GM12878 (cell line): ENCODE results near the gene SAMD15. TPM values are rescaled to one million over a fixed set of nuclear protein-coding genes. Genes with fewer than 3 reads are reported as not detected.

Experiments used
- ATAC-seq: fragments of 200-7000 bp; cut with Tn5 transposase; 3 replicates; pipeline ENCODE4 v1.9.1; 2020; ENCODE audit warnings: mild to moderate bottlenecking, moderate library complexity
- BruUV-seq: library from RNA; stranded (reverse); fragments of 400-500 nt; replicated peaks from 2 replicates; lab custom pipeline; 2021; lab: Mats Ljungman, UMichigan
- CTCF ChIA-PET: fragments of 300-600 bp; sonication (Branson Sonifier 250); formaldehyde crosslinking; extraction: SDS; loops from one replicate; lab custom pipeline; 2021; ENCODE audit warnings: inconsistent platforms; lab: Yijun Ruan, JAX
- POLR2A ChIA-PET: fragments of 350-600 bp; formaldehyde crosslinking; extraction: SDS; loops from one replicate; lab custom pipeline; 2021; ENCODE audit warnings: inconsistent platforms; lab: Charles Lee
- RAD21 ChIA-PET: fragments of 300-600 bp; sonication (Branson Sonifier 250); formaldehyde crosslinking; loops from one replicate; lab custom pipeline; 2023; ENCODE audit warnings: antibody characterized with exemption; ENCODE audit not compliant: unreplicated experiment; lab: Charles Lee
- SMC1A ChIA-PET: fragments of 300-600 bp; sonication (Branson Sonifier 250); formaldehyde crosslinking; loops from one replicate; lab custom pipeline; 2023; ENCODE audit not compliant: unreplicated experiment, uncharacterized antibody; lab: Charles Lee
- DNase-seq: peaks from one replicate; pipeline ENCODE4 v3.0.0-alpha.2; 2011; ENCODE audit warnings: low read depth, low spot score
- FAIRE-seq: peaks from 3 replicates; lab custom pipeline; 2011; peaks lifted over from hg19 to GRCh38; lab: Jason Lieb, UNC
- H2AFZ ChIP-seq: 2 replicates; pipeline ENCODE4 v1.6.0; 2011; ENCODE audit warnings: low read depth, low read length, control low read depth; ENCODE audit not compliant: control insufficient read depth
- H3K27ac ChIP-seq: 2 replicates; pipeline ENCODE4 v1.5.1; 2011; ENCODE audit warnings: control low read depth; ENCODE audit not compliant: control insufficient read depth, insufficient read depth
- H3K27me3 ChIP-seq, 2 experiments: replicated peaks in 1 of 2; 2 replicates each; pipeline versions ENCODE4 v1.6.0 to v1.6.1; 2011; ENCODE audit warnings: low read length in 1 of 2; ENCODE audit not compliant: control insufficient read depth in 2 of 2, insufficient read depth in 2 of 2
- H3K36me3 ChIP-seq, 2 experiments: 2 replicates each; pipeline ENCODE4 v1.5.1; 2011; ENCODE audit warnings: low read length in 1 of 2; ENCODE audit not compliant: control insufficient read depth in 2 of 2, insufficient read depth in 2 of 2
- H3K4me1 ChIP-seq: 2 replicates; pipeline ENCODE4 v1.6.1; 2011; ENCODE audit warnings: mild to moderate bottlenecking, low read length, moderate library complexity, mixed read lengths; ENCODE audit not compliant: control insufficient read depth, insufficient read depth
- H3K4me2 ChIP-seq: 2 replicates; pipeline ENCODE4 v1.6.0; 2011; ENCODE audit warnings: control low read depth; ENCODE audit not compliant: control insufficient read depth, insufficient read depth
- H3K4me3 ChIP-seq: fragments of 200-600 bp; sonication (generic); 2 replicates; pipeline ENCODE4 v1.5.1; 2016
- H3K79me2 ChIP-seq: 2 replicates; pipeline ENCODE4 v1.6.0; 2011; ENCODE audit warnings: low read length; ENCODE audit not compliant: control insufficient read depth, insufficient read depth
- H3K9ac ChIP-seq: 2 replicates; pipeline ENCODE4 v1.8.0; 2011; ENCODE audit warnings: low read length, control low read depth, mixed read lengths; ENCODE audit not compliant: control insufficient read depth, insufficient read depth
- H3K9me3 ChIP-seq: replicated peaks from 3 replicates; pipeline ENCODE4 v1.5.1; 2011; ENCODE audit warnings: mild to moderate bottlenecking, low read length; ENCODE audit not compliant: control insufficient read depth, insufficient read depth
- H4K20me1 ChIP-seq: 2 replicates; pipeline ENCODE4 v1.6.0; 2011; ENCODE audit not compliant: control insufficient read depth, insufficient read depth
- BACH1 ChIP-seq: fragments of 450-650 bp; IDR thresholded peaks from 2 replicates; pipeline ENCODE4 v1.6.1; 2017; ENCODE audit warnings: mild to moderate bottlenecking, borderline replicate concordance
- BCL11A ChIP-seq: IDR thresholded peaks from 2 replicates; pipeline ENCODE4 v1.6.1; 2011; ENCODE audit warnings: low read depth, low read length
- CBX5 ChIP-seq: sonication (generic); IDR thresholded peaks from 2 replicates; pipeline ENCODE4 v1.6.1; 2016; ENCODE audit warnings: low read depth, moderate library complexity, mild to moderate bottlenecking, inconsistent platforms
- CEBPB ChIP-seq, 2 experiments: fragments of 150-350 bp in 1 of 2; IDR thresholded peaks; 2 replicates each; pipeline ENCODE4 v1.6.1; 2012 to 2014; ENCODE audit warnings: low read depth in 2 of 2, low read length in 2 of 2, borderline replicate concordance in 1 of 2, inconsistent platforms in 1 of 2
- CREB1 ChIP-seq: IDR thresholded peaks from 2 replicates; pipeline ENCODE4 v1.6.1; 2012; ENCODE audit warnings: low read depth, mild to moderate bottlenecking, inconsistent platforms
- DPF2 ChIP-seq: fragments of 450-650 bp; IDR thresholded peaks from 2 replicates; pipeline ENCODE4 v1.6.1; 2017; ENCODE audit warnings: mild to moderate bottlenecking
- ETV6 ChIP-seq, 2 experiments: fragments of 450-650 bp in 1 of 2; IDR thresholded peaks in 1 of 2; conservative IDR thresholded peaks in 1 of 2; 2 replicates each; pipeline ENCODE4 v1.6.1; 2014; ENCODE audit warnings: antibody characterized with exemption in 1 of 2, borderline replicate concordance in 1 of 2, low read depth in 1 of 2, mild to moderate bottlenecking in 1 of 2, moderate library complexity in 1 of 2
- NR2F1 ChIP-seq: fragments of 450-650 bp; conservative IDR thresholded peaks from 2 replicates; pipeline ENCODE4 v1.6.1; 2017; ENCODE audit warnings: mild to moderate bottlenecking
- POLR2A ChIP-seq: IDR thresholded peaks from 2 replicates; pipeline ENCODE4 v1.6.1; 2011; ENCODE audit warnings: low read depth, mild to moderate bottlenecking, low read length
- POLR2AphosphoS2 ChIP-seq: IDR thresholded peaks from 2 replicates; pipeline ENCODE4 v1.6.1; 2011; ENCODE audit warnings: low read depth, mild to moderate bottlenecking, low read length, improper control_type of control experiment, moderate library complexity
- POU2F2 ChIP-seq: IDR thresholded peaks from 3 replicates; pipeline ENCODE4 v1.6.1; 2011; ENCODE audit warnings: low read depth, mild to moderate bottlenecking, low read length, borderline replicate concordance
- RUNX3 ChIP-seq: IDR thresholded peaks from 2 replicates; pipeline ENCODE4 v1.6.1; 2012; ENCODE audit warnings: low read length, inconsistent platforms
- YY1 ChIP-seq: IDR thresholded peaks from 2 replicates; pipeline ENCODE4 v1.6.1; 2011; ENCODE audit warnings: low read depth, mild to moderate bottlenecking, low read length
- WGBS: methylation state at CpG from one replicate; pipeline ENCODE4 v1.1.6; 2016; ENCODE audit warnings: low lambda C conversion rate; ENCODE audit not compliant: insufficient replicate concordance, insufficient coverage; ENCODE audit errors: missing lambda C conversion rate; 5-methylcytosine and 5-hydroxymethylcytosine counted together
- in situ Hi-C: fragments of 300-500 bp; cut with MboI; formaldehyde crosslinking; loops from 9 replicates; pipeline ENCODE4 v1.14.3; 2018; ENCODE audit warnings: mixed read lengths
- intact Hi-C: fragments of 100-400 bp; cut with micrococcal nuclease; formaldehyde crosslinking; loops from one replicate; pipeline ENCODE4 v1.14.2; 2022; ENCODE audit not compliant: unreplicated experiment
- polyA plus RNA-seq, 11 experiments: library from polyadenylated mRNA; depleted of rRNA in 4 of 11; unstranded in 6 of 11; stranded (reverse) in 5 of 11; fragments of >200 nt; fragmentation: Nextera tagmentation in 4 of 11; fragmentation: Illumina TruSeq in 1 of 11; extraction: Ambion mirVana in 4 of 11; extraction: Trizol in 1 of 11; gene quantifications; 1 replicate in 1 of 11; 2 replicates in 10 of 11; pipeline versions ENCODE4 v1.2.1 to v1.2.3, GENCODE V29; 2011 to 2016; ENCODE audit warnings: inconsistent platforms in 2 of 11, missing spikeins in 2 of 11, low read depth in 1 of 11
- total RNA-seq, 4 experiments: library from RNA; depleted of rRNA in 3 of 4; stranded (reverse); fragments of >200 nt in 3 of 4; fragmentation: Illumina TruSeq in 1 of 4; extraction: Trizol in 1 of 4; gene quantifications; 2 replicates each; pipeline versions ENCODE4 v1.2.1 to v1.2.3, GENCODE V29; 2013 to 2021
- TF ChIP-seq, protein P1 (sequence below): IDR thresholded peaks from 2 replicates; pipeline ENCODE4 v1.6.1; 2012; ENCODE audit warnings: mild to moderate bottlenecking, low read depth, low read length
- TF ChIP-seq, protein P2 (sequence below): IDR thresholded peaks from 2 replicates; pipeline ENCODE4 v1.6.1; 2011; ENCODE audit warnings: borderline replicate concordance, low read depth, mild to moderate bottlenecking, moderate library complexity, mixed read lengths, low read length; ENCODE audit not compliant: insufficient read depth; ENCODE audit errors: extremely low read length
- TF ChIP-seq, protein P3 (sequence below): IDR thresholded peaks from 2 replicates; pipeline ENCODE4 v1.6.1; 2012; ENCODE audit warnings: low read length, inconsistent platforms
- TF ChIP-seq, protein P4 (sequence below), 3 experiments: IDR thresholded peaks in 2 of 3; conservative IDR thresholded peaks in 1 of 3; 2 replicates each; pipeline ENCODE4 v1.5.1; 2011; ENCODE audit warnings: low read depth in 3 of 3, low read length in 3 of 3, mild to moderate bottlenecking in 3 of 3, control low read depth in 2 of 3, moderate library complexity in 2 of 3, inconsistent platforms in 1 of 3, mixed read lengths in 1 of 3; ENCODE audit not compliant: control insufficient read depth in 2 of 3, insufficient read depth in 1 of 3; ENCODE audit errors: extremely low read depth in 1 of 3

The SAMD15 gene
- total and polyA plus RNA-seq, 10 of the 15 experiments (the other 5 are each of a cell fraction or from before 2014, with no cell fraction given): 0.33 to 2.0 (median 0.97) TPM

DNA sequence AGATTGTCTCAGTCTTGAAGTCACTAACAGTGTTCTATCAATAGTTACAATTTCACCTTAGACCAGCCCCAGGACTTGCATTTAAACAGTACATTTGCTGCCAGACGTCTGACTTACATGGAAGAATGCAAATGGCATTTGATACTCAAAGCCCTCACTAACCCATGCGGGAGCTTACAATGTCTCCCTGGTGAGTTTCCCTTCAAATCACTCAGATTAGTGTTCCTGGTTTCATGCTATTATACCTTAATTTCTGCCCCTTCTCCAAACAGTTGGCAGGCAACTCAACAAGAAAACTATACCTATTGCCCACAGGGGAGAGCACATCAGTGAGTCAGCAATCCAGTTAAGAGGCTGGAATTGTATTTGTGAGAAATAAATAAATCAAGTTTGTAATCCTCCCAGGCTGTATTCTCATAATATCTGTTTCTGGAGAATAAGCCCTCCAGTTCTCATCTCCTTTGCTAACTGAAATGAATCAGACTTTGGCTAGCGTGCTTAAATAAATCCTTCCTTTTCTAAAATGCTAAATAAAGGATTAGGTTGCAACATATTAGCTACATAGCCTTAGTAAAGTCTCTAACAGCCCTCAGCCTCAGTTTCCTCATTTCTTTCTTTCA, 32.7 kb upstream of the SAMD15 start:
- 72% methylated on average over 3 of the region's 3 CpGs for WGBS
- Histone ChIP-seq H3K4me1 (no peaks in the 10 kb centered on the region), H3K9me3 (no peaks in the 10 kb centered on the region), H3K4me2 (no peak overlapping the region), H3K79me2 (no peaks in the 10 kb centered on the region), H3K27me3 (no peaks in the 10 kb centered on the region), H3K4me3 (no peak overlapping the region), H3K27ac (no peak overlapping the region), H4K20me1 (no peaks in the 10 kb centered on the region), H2AFZ (no peak overlapping the region), H3K36me3 (peaks cover 16 to 19% of the 10 kb centered on the region in 2 experiments), H3K9ac (no peak overlapping the region)
- FAIRE-seq (no peak), DNase-seq (no peak), ATAC-seq (no peak)
- ChIA-PET CTCF (interaction anchor here (1.0 kb wide), 1 partner anchor 15 kb away, joined by 3 read pairs; no protein-coding TSS in a partner anchor), RAD21 (no interaction called here), POLR2A (no interaction called here), SMC1A (interaction anchor here (1.0 kb wide), 1 partner anchor 444 kb away, joined by 3 read pairs; no protein-coding TSS in a partner anchor)
- in situ Hi-C loops (no loop called here), intact Hi-C loops (no loop called here)
- no TSS peak for BruUV-seq
- TF ChIP-seq DPF2: no peak
- TF ChIP-seq, protein P1, sequence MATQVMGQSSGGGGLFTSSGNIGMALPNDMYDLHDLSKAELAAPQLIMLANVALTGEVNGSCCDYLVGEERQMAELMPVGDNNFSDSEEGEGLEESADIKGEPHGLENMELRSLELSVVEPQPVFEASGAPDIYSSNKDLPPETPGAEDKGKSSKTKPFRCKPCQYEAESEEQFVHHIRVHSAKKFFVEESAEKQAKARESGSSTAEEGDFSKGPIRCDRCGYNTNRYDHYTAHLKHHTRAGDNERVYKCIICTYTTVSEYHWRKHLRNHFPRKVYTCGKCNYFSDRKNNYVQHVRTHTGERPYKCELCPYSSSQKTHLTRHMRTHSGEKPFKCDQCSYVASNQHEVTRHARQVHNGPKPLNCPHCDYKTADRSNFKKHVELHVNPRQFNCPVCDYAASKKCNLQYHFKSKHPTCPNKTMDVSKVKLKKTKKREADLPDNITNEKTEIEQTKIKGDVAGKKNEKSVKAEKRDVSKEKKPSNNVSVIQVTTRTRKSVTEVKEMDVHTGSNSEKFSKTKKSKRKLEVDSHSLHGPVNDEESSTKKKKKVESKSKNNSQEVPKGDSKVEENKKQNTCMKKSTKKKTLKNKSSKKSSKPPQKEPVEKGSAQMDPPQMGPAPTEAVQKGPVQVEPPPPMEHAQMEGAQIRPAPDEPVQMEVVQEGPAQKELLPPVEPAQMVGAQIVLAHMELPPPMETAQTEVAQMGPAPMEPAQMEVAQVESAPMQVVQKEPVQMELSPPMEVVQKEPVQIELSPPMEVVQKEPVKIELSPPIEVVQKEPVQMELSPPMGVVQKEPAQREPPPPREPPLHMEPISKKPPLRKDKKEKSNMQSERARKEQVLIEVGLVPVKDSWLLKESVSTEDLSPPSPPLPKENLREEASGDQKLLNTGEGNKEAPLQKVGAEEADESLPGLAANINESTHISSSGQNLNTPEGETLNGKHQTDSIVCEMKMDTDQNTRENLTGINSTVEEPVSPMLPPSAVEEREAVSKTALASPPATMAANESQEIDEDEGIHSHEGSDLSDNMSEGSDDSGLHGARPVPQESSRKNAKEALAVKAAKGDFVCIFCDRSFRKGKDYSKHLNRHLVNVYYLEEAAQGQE: no peak
- TF ChIP-seq RUNX3: no peak
- TF ChIP-seq CBX5: no peak
- TF ChIP-seq BCL11A: no peak
- no peak for TF ChIP-seq NR2F1
- no peak for TF ChIP-seq ETV6 (conservative IDR thresholded peaks at IDR 0.05 in 1 of 2, IDR thresholded peaks at IDR 0.05 in 1 of 2; ENCODE audit: borderline replicate concordance in 1 of 2, low read depth in 1 of 2)
- no peak for TF ChIP-seq POLR2A
- TF ChIP-seq, protein P2, sequence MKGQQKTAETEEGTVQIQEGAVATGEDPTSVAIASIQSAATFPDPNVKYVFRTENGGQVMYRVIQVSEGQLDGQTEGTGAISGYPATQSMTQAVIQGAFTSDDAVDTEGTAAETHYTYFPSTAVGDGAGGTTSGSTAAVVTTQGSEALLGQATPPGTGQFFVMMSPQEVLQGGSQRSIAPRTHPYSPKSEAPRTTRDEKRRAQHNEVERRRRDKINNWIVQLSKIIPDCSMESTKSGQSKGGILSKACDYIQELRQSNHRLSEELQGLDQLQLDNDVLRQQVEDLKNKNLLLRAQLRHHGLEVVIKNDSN: no peak
- no peak for TF ChIP-seq YY1
- TF ChIP-seq, protein P3, sequence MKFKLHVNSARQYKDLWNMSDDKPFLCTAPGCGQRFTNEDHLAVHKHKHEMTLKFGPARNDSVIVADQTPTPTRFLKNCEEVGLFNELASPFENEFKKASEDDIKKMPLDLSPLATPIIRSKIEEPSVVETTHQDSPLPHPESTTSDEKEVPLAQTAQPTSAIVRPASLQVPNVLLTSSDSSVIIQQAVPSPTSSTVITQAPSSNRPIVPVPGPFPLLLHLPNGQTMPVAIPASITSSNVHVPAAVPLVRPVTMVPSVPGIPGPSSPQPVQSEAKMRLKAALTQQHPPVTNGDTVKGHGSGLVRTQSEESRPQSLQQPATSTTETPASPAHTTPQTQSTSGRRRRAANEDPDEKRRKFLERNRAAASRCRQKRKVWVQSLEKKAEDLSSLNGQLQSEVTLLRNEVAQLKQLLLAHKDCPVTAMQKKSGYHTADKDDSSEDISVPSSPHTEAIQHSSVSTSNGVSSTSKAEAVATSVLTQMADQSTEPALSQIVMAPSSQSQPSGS: no peak
- no peak for TF ChIP-seq POU2F2
- TF ChIP-seq, protein P4, sequence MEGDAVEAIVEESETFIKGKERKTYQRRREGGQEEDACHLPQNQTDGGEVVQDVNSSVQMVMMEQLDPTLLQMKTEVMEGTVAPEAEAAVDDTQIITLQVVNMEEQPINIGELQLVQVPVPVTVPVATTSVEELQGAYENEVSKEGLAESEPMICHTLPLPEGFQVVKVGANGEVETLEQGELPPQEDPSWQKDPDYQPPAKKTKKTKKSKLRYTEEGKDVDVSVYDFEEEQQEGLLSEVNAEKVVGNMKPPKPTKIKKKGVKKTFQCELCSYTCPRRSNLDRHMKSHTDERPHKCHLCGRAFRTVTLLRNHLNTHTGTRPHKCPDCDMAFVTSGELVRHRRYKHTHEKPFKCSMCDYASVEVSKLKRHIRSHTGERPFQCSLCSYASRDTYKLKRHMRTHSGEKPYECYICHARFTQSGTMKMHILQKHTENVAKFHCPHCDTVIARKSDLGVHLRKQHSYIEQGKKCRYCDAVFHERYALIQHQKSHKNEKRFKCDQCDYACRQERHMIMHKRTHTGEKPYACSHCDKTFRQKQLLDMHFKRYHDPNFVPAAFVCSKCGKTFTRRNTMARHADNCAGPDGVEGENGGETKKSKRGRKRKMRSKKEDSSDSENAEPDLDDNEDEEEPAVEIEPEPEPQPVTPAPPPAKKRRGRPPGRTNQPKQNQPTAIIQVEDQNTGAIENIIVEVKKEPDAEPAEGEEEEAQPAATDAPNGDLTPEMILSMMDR (IDR thresholded peaks at IDR 0.05 in 2 of 3, conservative IDR thresholded peaks at IDR 0.05 in 1 of 3; ENCODE audit: control insufficient read depth in 2 of 3, extremely low read depth in 1 of 3, insufficient read depth in 1 of 3, low read depth in 3 of 3, low read length in 3 of 3): no peak
- no peak for TF ChIP-seq BACH1
- TF ChIP-seq POLR2AphosphoS2: no peak
- TF ChIP-seq CEBPB (IDR thresholded peaks at IDR 0.05; ENCODE audit: borderline replicate concordance in 1 of 2, low read depth in 2 of 2, low read length in 2 of 2): no peak
- no peak for TF ChIP-seq CREB1
